HepG2 (cell line): ENCODE data around the gene HOXB4.

Source experiments
- EP300 ChIP-seq, 3 experiments: sonication (generic) in 1 of 3; formaldehyde crosslinking in 1 of 3; IDR thresholded peaks; 2 replicates each; pipeline versions ENCODE4 v1.5.1 to v1.6.1; 2011 to 2020; ENCODE audit warnings: low read depth in 2 of 3, low read length in 2 of 3, borderline replicate concordance in 1 of 3, improper control_type of control experiment in 1 of 3, mild to moderate bottlenecking in 1 of 3, missing genetic modification reagents in 1 of 3, moderate library complexity in 1 of 3
- GLI4 ChIP-seq: sonication (generic); formaldehyde crosslinking; IDR thresholded peaks from 2 replicates; pipeline ENCODE4 v1.5.1; 2020; ENCODE audit warnings: missing genetic modification reagents, mild to moderate bottlenecking, moderate library complexity, borderline replicate concordance
- TARDBP ChIP-seq: sonication (generic); formaldehyde crosslinking; IDR thresholded peaks from 2 replicates; pipeline ENCODE4 v1.8.0; 2022; ENCODE audit warnings: mild to moderate bottlenecking, missing genetic modification reagents
- USF2 ChIP-seq, 2 experiments: sonication (generic) in 1 of 2; formaldehyde crosslinking in 1 of 2; IDR thresholded peaks; 2 replicates each; pipeline versions ENCODE4 v1.5.1 to v1.6.1; 2011 to 2020; ENCODE audit warnings: borderline replicate concordance in 1 of 2, low read depth in 1 of 2, low read length in 1 of 2, mild to moderate bottlenecking in 1 of 2, missing genetic modification reagents in 1 of 2, moderate library complexity in 1 of 2
- ZBTB8A ChIP-seq: sonication (generic); formaldehyde crosslinking; IDR thresholded peaks from 2 replicates; pipeline ENCODE4 v1.4.0; 2020; ENCODE audit warnings: mild to moderate bottlenecking, low read depth, missing genetic modification reagents, borderline replicate concordance
- TF ChIP-seq, protein P1 (sequence below): sonication (generic); formaldehyde crosslinking; IDR thresholded peaks from 2 replicates; pipeline ENCODE4 v1.5.0; 2020; ENCODE audit warnings: mild to moderate bottlenecking, missing genetic modification reagents, moderate library complexity

DNA sequence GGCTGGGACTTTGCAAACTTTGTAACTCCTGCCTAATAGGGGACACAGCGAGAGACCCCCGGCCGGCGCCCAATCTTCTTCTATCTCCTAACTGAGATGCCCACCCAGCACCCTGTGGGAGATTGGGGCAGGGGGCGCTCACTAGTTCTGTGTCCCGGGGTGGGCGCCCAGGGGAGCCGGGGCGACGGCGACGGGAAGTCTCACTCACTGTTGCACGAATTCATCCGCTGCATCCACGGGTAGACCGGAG is 19.3 kb upstream of the HOXB4 start:
- TF ChIP-seq, protein P1, sequence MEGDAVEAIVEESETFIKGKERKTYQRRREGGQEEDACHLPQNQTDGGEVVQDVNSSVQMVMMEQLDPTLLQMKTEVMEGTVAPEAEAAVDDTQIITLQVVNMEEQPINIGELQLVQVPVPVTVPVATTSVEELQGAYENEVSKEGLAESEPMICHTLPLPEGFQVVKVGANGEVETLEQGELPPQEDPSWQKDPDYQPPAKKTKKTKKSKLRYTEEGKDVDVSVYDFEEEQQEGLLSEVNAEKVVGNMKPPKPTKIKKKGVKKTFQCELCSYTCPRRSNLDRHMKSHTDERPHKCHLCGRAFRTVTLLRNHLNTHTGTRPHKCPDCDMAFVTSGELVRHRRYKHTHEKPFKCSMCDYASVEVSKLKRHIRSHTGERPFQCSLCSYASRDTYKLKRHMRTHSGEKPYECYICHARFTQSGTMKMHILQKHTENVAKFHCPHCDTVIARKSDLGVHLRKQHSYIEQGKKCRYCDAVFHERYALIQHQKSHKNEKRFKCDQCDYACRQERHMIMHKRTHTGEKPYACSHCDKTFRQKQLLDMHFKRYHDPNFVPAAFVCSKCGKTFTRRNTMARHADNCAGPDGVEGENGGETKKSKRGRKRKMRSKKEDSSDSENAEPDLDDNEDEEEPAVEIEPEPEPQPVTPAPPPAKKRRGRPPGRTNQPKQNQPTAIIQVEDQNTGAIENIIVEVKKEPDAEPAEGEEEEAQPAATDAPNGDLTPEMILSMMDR: no peak
- TF ChIP-seq EP300 (IDR thresholded peaks at IDR 0.05; ENCODE audit: low read depth in 2 of 2, low read length in 2 of 2): no peak
- no peak for TF ChIP-seq EP300 (CRISPR knock-in tag; IDR thresholded peaks at IDR 0.05; ENCODE audit: borderline replicate concordance)
- no peak for TF ChIP-seq GLI4 (CRISPR knock-in tag)
- no peak for TF ChIP-seq USF2 (IDR thresholded peaks at IDR 0.05; ENCODE audit: low read depth, low read length)
- TF ChIP-seq USF2 (CRISPR knock-in tag; IDR thresholded peaks at IDR 0.05; ENCODE audit: borderline replicate concordance): no peak
- no peak for TF ChIP-seq ZBTB8A (CRISPR knock-in tag)
- no peak for TF ChIP-seq TARDBP (CRISPR knock-in tag)
